ENCODE measurements around the gene RANGRF.
A peak's percentile ranks its signal among the peaks of the same experiment; 100 is the strongest.

DNA sequence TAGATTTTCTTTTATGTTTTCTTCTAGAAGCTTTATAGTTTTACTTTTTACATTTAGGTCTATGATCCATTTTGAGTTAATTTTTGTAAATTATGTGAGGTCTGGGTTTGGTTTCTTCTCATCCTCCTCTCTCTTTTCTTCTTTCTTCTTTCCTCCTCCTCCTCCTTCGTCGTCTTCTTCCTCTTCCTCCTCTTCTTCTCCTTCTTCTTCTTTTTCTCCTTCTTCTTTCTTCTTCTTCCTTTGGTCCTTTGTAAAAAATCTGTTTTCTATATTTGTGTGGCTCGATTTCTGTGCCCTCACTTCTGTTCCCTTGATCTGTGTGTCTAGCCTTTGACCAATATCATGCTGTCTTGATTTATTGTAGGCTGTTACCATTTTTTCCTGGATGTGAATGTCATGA lies 11.8 kb downstream of the RANGRF start:
- TF ChIP-seq KLF10 (CRISPR knock-in tag; IDR thresholded peaks at IDR 0.05) (no peak), SAFB2 (IDR thresholded peaks at IDR 0.05; ENCODE audit: borderline replicate concordance, low read depth, low read length, severe bottlenecking) (no peak), SMC3 (conservative IDR thresholded peaks at IDR 0.05; ENCODE audit: insufficient read depth, low read depth, low read length) (no peak), EP300 (IDR thresholded peaks at IDR 0.05; ENCODE audit: low read length) (no peak), CHD1 (IDR thresholded peaks at IDR 0.05; ENCODE audit: low read length) (no peak), SMAD1 (IDR thresholded peaks at IDR 0.05; ENCODE audit: low read depth, low read length, partially characterized antibody) (no peak), NRF1 (conservative IDR thresholded peaks at IDR 0.05 in 1 of 2, IDR thresholded peaks at IDR 0.05 in 1 of 2) (no peak), ZNF512 (tag; IDR thresholded peaks at IDR 0.05) (peak; percentile 73), TAF1 (IDR thresholded peaks at IDR 0.05; ENCODE audit: control insufficient read depth, extremely low read depth, insufficient read depth, low read length, severe bottlenecking) (no peak), SETDB1 (IDR thresholded peaks at IDR 0.05; ENCODE audit: low read length) (no peak), SAP30 (IDR thresholded peaks at IDR 0.05; ENCODE audit: borderline replicate concordance, insufficient read depth, low read depth, low read length, poor library complexity, severe bottlenecking) (no peak)
- TF ChIP-seq, protein P1, sequence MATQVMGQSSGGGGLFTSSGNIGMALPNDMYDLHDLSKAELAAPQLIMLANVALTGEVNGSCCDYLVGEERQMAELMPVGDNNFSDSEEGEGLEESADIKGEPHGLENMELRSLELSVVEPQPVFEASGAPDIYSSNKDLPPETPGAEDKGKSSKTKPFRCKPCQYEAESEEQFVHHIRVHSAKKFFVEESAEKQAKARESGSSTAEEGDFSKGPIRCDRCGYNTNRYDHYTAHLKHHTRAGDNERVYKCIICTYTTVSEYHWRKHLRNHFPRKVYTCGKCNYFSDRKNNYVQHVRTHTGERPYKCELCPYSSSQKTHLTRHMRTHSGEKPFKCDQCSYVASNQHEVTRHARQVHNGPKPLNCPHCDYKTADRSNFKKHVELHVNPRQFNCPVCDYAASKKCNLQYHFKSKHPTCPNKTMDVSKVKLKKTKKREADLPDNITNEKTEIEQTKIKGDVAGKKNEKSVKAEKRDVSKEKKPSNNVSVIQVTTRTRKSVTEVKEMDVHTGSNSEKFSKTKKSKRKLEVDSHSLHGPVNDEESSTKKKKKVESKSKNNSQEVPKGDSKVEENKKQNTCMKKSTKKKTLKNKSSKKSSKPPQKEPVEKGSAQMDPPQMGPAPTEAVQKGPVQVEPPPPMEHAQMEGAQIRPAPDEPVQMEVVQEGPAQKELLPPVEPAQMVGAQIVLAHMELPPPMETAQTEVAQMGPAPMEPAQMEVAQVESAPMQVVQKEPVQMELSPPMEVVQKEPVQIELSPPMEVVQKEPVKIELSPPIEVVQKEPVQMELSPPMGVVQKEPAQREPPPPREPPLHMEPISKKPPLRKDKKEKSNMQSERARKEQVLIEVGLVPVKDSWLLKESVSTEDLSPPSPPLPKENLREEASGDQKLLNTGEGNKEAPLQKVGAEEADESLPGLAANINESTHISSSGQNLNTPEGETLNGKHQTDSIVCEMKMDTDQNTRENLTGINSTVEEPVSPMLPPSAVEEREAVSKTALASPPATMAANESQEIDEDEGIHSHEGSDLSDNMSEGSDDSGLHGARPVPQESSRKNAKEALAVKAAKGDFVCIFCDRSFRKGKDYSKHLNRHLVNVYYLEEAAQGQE (IDR thresholded peaks at IDR 0.05; ENCODE audit: borderline replicate concordance): no peak
- TF ChIP-seq, protein P1 (CRISPR knock-in tag; IDR thresholded peaks at IDR 0.05; ENCODE audit: low read depth): no peak
- TF ChIP-seq, protein P2, sequence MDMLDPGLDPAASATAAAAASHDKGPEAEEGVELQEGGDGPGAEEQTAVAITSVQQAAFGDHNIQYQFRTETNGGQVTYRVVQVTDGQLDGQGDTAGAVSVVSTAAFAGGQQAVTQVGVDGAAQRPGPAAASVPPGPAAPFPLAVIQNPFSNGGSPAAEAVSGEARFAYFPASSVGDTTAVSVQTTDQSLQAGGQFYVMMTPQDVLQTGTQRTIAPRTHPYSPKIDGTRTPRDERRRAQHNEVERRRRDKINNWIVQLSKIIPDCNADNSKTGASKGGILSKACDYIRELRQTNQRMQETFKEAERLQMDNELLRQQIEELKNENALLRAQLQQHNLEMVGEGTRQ (CRISPR knock-in tag; IDR thresholded peaks at IDR 0.05): no peak
- TF ChIP-seq, protein P3, sequence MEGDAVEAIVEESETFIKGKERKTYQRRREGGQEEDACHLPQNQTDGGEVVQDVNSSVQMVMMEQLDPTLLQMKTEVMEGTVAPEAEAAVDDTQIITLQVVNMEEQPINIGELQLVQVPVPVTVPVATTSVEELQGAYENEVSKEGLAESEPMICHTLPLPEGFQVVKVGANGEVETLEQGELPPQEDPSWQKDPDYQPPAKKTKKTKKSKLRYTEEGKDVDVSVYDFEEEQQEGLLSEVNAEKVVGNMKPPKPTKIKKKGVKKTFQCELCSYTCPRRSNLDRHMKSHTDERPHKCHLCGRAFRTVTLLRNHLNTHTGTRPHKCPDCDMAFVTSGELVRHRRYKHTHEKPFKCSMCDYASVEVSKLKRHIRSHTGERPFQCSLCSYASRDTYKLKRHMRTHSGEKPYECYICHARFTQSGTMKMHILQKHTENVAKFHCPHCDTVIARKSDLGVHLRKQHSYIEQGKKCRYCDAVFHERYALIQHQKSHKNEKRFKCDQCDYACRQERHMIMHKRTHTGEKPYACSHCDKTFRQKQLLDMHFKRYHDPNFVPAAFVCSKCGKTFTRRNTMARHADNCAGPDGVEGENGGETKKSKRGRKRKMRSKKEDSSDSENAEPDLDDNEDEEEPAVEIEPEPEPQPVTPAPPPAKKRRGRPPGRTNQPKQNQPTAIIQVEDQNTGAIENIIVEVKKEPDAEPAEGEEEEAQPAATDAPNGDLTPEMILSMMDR (IDR thresholded peaks at IDR 0.05 in 2 of 3, conservative IDR thresholded peaks at IDR 0.05 in 1 of 3; ENCODE audit: insufficient read depth in 2 of 3, low read depth in 1 of 3, low read length in 3 of 3): no peak

All from K562 (cell line).